HG02852 (cell line): ENCODE data around the gene IZUMO2.
"Not testable (repeated sequence)": the region's sequence is repeated elsewhere in the genome, so short reads cannot be mapped to it uniquely, and the experiment has no call there.

ENCODE experiments used
- ATAC-seq: cut with Tn5 transposase; IDR thresholded peaks from one replicate; pipeline ENCODE4 v1.9.1; 2021; ENCODE audit warnings: mild to moderate bottlenecking, moderate library complexity; ENCODE audit not compliant: unreplicated experiment

The IZUMO2 gene

GRCh38 chr19:50140118-50140845, 22.8 kb downstream of the IZUMO2 start:
- not testable (repeated sequence) for ATAC-seq

GRCh38 chr19:50136603-50137365, 26.3 kb downstream of the IZUMO2 start:
- not testable (repeated sequence) for ATAC-seq

GRCh38 chr19:50135856-50136602, 27.1 kb downstream of the IZUMO2 start:
- ATAC-seq, result not testable (repeated sequence)

- not testable (repeated sequence) for ATAC-seq
Observed at GRCh38 chr19:50134777-50135719, 28.0 kb downstream of the IZUMO2 start.

GRCh38 chr19:50133518-50134492, 29.3 kb downstream of the IZUMO2 start:
- not testable (repeated sequence) for ATAC-seq

GRCh38 chr19:50104012-50104411, 59.1 kb downstream of the IZUMO2 start:
- not testable (repeated sequence) for ATAC-seq

- ATAC-seq, result not testable (repeated sequence)
Observed at GRCh38 chr19:50103405-50103804, 59.7 kb downstream of the IZUMO2 start.
